HG02588 (cell line): ENCODE results near the gene OR8D1.
"Not testable (repeated sequence)": the region's sequence is repeated elsewhere in the genome, so short reads cannot be mapped to it uniquely, and the experiment has no call there.

ENCODE experiments used
- ATAC-seq: cut with Tn5 transposase; IDR thresholded peaks from one replicate; pipeline ENCODE4 v1.9.1; 2021; ENCODE audit warnings: mild to moderate bottlenecking, moderate library complexity; ENCODE audit not compliant: unreplicated experiment

Gene OR8D1

GRCh38 chr11:124294687-124295086 is 19.1 kb downstream of the OR8D1 start:
- ATAC-seq: no peak

DNA sequence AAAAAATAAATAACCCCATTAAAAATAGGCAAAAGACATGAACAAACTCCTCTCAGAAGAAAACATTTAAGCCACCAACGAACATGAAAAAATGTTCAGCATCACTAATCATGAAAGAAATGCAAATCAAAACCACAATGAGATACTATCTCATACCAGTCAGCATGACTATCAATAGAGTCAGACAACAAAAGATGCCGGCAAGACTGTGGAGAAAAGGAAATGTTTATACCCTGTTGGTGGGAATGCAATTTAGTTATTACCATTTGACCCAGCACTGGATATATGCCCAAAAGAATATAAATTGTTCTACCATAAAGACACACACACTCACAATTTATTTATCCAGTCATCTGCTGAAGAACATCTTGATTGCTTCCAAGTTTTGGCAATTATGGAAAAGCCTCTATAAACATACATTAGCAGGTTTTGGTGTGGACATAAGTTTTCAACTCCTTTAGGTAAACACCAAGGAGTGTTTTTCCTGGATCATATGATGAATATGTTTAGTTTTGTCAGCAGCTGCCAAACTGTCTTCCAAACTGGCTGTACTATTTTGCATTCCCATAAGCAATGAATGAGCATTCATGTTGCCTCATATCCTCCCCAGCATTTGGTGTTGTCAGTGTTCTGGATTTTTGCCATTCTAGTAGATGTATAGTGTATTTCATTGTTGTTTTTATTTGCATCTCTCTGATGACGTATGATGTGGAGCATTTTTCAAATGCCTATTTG is 28.0 kb downstream of the OR8D1 start:
- no peak for ATAC-seq

DNA sequence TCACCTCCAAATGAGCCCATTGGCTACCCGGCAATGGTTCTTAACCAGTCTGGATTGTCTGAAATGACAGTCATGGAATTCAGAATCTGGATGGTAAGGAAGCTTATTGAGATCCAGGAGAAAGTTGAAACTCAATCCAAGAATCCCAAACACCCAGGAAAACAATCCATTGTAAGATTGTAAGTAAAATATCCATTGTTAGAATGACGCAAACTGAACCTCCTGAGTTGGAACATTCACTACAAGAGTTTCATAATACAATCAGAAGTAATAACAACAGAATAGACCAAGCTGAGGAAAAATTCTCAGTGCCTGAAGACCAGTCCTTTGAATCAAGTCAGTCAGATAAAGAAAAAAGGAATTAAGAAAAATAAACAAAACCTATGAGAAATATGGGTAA is 35.5 kb downstream of the OR8D1 start:
- ATAC-seq: no peak

- no peak for ATAC-seq
Measured at GRCh38 chr11:124277804-124278203, 35.9 kb downstream of the OR8D1 start.

- no peak for ATAC-seq
Measured at GRCh38 chr11:124277207-124277606, 36.5 kb downstream of the OR8D1 start.

- ATAC-seq: no peak
Measured at GRCh38 chr11:124276081-124276480, 37.7 kb downstream of the OR8D1 start.

- ATAC-seq: no peak
Measured at GRCh38 chr11:124274000-124274399, 39.7 kb downstream of the OR8D1 start.

GRCh38 chr11:124270886-124271285 is 42.9 kb downstream of the OR8D1 start:
- not testable (repeated sequence) for ATAC-seq

DNA sequence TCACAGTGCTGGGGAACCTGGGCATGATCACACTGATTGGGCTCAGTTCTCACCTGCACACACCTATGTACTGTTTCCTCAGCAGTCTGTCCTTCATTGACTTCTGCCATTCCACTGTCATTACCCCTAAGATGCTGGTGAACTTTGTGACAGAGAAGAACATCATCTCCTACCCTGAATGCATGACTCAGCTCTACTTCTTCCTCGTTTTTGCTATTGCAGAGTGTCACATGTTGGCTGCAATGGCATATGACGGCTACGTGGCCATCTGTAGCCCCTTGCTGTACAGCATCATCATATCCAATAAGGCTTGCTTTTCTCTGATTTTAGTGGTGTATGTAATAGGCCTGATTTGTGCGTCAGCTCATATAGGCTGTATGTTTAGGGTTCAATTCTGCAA is 48.7 kb downstream of the OR8D1 start:
- not testable (repeated sequence) for ATAC-seq

DNA sequence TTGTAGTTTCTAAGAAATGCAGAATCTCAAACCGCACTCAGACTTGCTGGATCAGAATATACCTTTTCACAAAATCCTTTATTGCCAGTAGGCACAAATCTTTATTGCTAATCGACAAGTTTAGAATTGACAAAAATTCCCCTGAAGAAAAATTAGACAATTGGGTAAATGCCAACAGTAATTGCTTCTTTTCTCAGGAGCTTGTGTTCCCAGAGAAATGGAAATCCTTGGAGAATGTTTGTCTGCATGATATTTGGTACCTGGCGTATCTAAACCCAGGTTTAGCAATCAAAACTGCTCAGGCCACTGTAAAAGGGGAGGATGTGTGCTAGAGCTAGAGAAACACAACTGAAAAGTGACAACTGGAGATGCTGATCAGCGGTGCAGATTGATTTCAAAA is 57.7 kb downstream of the OR8D1 start, which contains the start of gene OR8G5:
OR8G5 (plus strand) TSS at position 301 of the 400 bp plus-strand sequence. CDS start 8,556 bp downstream, outside the sequence.
- no peak for ATAC-seq
